ENCODE results near the gene CYB561.
"Not testable (repeated sequence)": the region's sequence is repeated elsewhere in the genome, so short reads cannot be mapped to it uniquely, and the experiment has no call there.

The CYB561 gene

GRCh38 chr17:63475491-63476412 is 29.6 kb upstream of the CYB561 start:
- TF ChIP-seq, protein P1, sequence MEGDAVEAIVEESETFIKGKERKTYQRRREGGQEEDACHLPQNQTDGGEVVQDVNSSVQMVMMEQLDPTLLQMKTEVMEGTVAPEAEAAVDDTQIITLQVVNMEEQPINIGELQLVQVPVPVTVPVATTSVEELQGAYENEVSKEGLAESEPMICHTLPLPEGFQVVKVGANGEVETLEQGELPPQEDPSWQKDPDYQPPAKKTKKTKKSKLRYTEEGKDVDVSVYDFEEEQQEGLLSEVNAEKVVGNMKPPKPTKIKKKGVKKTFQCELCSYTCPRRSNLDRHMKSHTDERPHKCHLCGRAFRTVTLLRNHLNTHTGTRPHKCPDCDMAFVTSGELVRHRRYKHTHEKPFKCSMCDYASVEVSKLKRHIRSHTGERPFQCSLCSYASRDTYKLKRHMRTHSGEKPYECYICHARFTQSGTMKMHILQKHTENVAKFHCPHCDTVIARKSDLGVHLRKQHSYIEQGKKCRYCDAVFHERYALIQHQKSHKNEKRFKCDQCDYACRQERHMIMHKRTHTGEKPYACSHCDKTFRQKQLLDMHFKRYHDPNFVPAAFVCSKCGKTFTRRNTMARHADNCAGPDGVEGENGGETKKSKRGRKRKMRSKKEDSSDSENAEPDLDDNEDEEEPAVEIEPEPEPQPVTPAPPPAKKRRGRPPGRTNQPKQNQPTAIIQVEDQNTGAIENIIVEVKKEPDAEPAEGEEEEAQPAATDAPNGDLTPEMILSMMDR (IDR thresholded peaks at IDR 0.05) = no peak
- Mint-ChIP-seq H3K4me1 (peaks cover 26% of the 10 kb centered on the region), H3K27me3 (ENCODE audit: low read depth, poor library complexity) (peaks cover 78% of the 10 kb centered on the region), H3K4me3 (peak overlapping the region; percentile 74), H3K9me3 (no peaks in the 10 kb centered on the region), H3K36me3 (ENCODE audit: low read depth) (no peaks in the 10 kb centered on the region), H3K27ac (no peak overlapping the region)
- DNase-seq = no peak

GRCh38 chr17:63474586-63475460 is 28.7 kb upstream of the CYB561 start:
- TF ChIP-seq, protein P1 (IDR thresholded peaks at IDR 0.05) = no peak
- Mint-ChIP-seq H3K4me3 (peak overlapping the region; percentile 20), H3K9me3 (no peaks in the 10 kb centered on the region), H3K27ac (no peak overlapping the region), H3K4me1 (peaks cover 31% of the 10 kb centered on the region), H3K36me3 (ENCODE audit: low read depth) (no peaks in the 10 kb centered on the region), H3K27me3 (ENCODE audit: low read depth, poor library complexity) (peaks cover 86% of the 10 kb centered on the region)
- no peak for DNase-seq

GRCh38 chr17:63474174-63474573 is 28.1 kb upstream of the CYB561 start:
- Mint-ChIP-seq H3K27me3 (ENCODE audit: low read depth, poor library complexity) (peaks cover 81% of the 10 kb centered on the region), H3K4me1 (peaks cover 31% of the 10 kb centered on the region), H3K36me3 (ENCODE audit: low read depth) (no peaks in the 10 kb centered on the region), H3K9me3 (no peaks in the 10 kb centered on the region), H3K4me3 (no peak overlapping the region), H3K27ac (no peak overlapping the region)
- TF ChIP-seq, protein P1 (IDR thresholded peaks at IDR 0.05) = no peak
- no peak for DNase-seq

DNA sequence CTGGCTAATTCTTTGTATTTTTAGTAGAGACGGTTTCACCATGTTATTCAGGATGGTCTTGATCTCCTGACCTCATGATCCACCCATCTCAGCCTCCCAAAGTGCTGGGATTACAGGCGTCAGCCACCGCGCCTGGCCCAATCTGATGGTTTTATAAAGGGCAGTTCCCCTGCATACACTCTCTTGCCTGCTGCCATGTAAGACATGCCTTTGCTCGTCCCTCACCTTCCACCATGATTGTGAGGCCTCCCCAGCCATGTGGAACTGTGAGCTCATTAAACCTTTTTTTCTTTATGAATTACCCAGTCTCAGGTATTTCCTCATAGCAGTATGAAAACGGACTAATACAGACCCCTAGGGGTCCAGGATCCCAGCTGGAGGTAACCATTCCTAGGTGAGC is 22.0 kb upstream of the CYB561 start:
- not testable (repeated sequence) for DNase-seq; H3K36me3 Mint-ChIP-seq (ENCODE audit: low read depth); H3K9me3 Mint-ChIP-seq; H3K4me1 Mint-ChIP-seq; H3K4me3 Mint-ChIP-seq; H3K27ac Mint-ChIP-seq
- H3K27me3 Mint-ChIP-seq (ENCODE audit: low read depth, poor library complexity) = peaks cover 65% of the 10 kb centered on the region

GRCh38 chr17:63464691-63465236 is 18.7 kb upstream of the CYB561 start:
- Mint-ChIP-seq H3K4me1 (peaks cover 9% of the 10 kb centered on the region), H3K27ac (no peak overlapping the region), H3K9me3 (peaks cover 8% of the 10 kb centered on the region), H3K4me3 (no peak overlapping the region), H3K36me3 (ENCODE audit: low read depth) (no peaks in the 10 kb centered on the region), H3K27me3 (ENCODE audit: low read depth, poor library complexity) (peaks cover 37% of the 10 kb centered on the region)
- TF ChIP-seq, protein P1 (IDR thresholded peaks at IDR 0.05) = no peak
- no peak for DNase-seq

GRCh38 chr17:63463771-63464170 is 17.7 kb upstream of the CYB561 start:
- TF ChIP-seq, protein P1 (IDR thresholded peaks at IDR 0.05) = no peak
- Mint-ChIP-seq H3K4me3 (no peak overlapping the region), H3K9me3 (peaks cover 8% of the 10 kb centered on the region), H3K4me1 (peaks cover 13% of the 10 kb centered on the region), H3K27ac (no peak overlapping the region), H3K27me3 (ENCODE audit: low read depth, poor library complexity) (peaks cover 32% of the 10 kb centered on the region), H3K36me3 (ENCODE audit: low read depth) (no peaks in the 10 kb centered on the region)
- no peak for DNase-seq
